Immature natural killer cell (primary cell): Measurements from ENCODE around the gene PLEKHA5. TPM values are rescaled to one million over a fixed set of nuclear protein-coding genes. Genes with fewer than 3 reads are reported as not detected.
"Not testable (repeated sequence)": the region's sequence is repeated elsewhere in the genome, so short reads cannot be mapped to it uniquely, and the experiment has no call there.

Experiments
- DNase-seq, 3 donors: peaks; one replicate each; pipeline ENCODE4 v3.0.0; 2022; ENCODE audit warnings: mixed read lengths in 1 of 3
- H3K27ac Mint-ChIP-seq, 6 donors: one replicate each; pipeline ENCODE4 v1.8.0; 2020; ENCODE audit warnings: mixed read lengths in 6 of 6, mild to moderate bottlenecking in 5 of 6, inconsistent platforms in 4 of 6, moderate library complexity in 3 of 6
- H3K27me3 Mint-ChIP-seq, 3 donors: one replicate each; pipeline ENCODE4 v1.8.0; 2020 to 2021; ENCODE audit warnings: low read depth in 3 of 3, mild to moderate bottlenecking in 3 of 3, mixed read lengths in 3 of 3, moderate library complexity in 3 of 3, inconsistent platforms in 1 of 3
- H3K36me3 Mint-ChIP-seq, 3 donors: one replicate each; pipeline ENCODE4 v1.8.0; 2020; ENCODE audit warnings: mixed read lengths in 3 of 3, inconsistent platforms in 2 of 3, mild to moderate bottlenecking in 2 of 3
- H3K4me1 Mint-ChIP-seq, 2 donors: one replicate each; pipeline ENCODE4 v1.8.0; 2020; ENCODE audit warnings: inconsistent platforms in 2 of 2, mild to moderate bottlenecking in 2 of 2, mixed read lengths in 2 of 2, moderate library complexity in 1 of 2
- H3K4me3 Mint-ChIP-seq, 5 donors: one replicate each; pipeline ENCODE4 v1.8.0; 2020; ENCODE audit warnings: mild to moderate bottlenecking in 5 of 5, mixed read lengths in 5 of 5, inconsistent platforms in 3 of 5, moderate library complexity in 3 of 5
- H3K9me3 Mint-ChIP-seq, 6 donors: one replicate each; pipeline ENCODE4 v1.8.0; 2020; ENCODE audit warnings: mild to moderate bottlenecking in 6 of 6, mixed read lengths in 6 of 6, inconsistent platforms in 4 of 6, moderate library complexity in 3 of 6
- polyA plus RNA-seq, 3 donors: library from polyadenylated mRNA; unstranded; fragments of 300-500 nt; fragmentation: Illumina TruSeq; gene quantifications; one replicate each; pipeline ENCODE4 v1.2.3, GENCODE V29; 2021

The PLEKHA5 gene
- polyA plus RNA-seq, 3 donors from 2014 or later: 1.6 to 4.0 (median 3.4) TPM

DNA sequence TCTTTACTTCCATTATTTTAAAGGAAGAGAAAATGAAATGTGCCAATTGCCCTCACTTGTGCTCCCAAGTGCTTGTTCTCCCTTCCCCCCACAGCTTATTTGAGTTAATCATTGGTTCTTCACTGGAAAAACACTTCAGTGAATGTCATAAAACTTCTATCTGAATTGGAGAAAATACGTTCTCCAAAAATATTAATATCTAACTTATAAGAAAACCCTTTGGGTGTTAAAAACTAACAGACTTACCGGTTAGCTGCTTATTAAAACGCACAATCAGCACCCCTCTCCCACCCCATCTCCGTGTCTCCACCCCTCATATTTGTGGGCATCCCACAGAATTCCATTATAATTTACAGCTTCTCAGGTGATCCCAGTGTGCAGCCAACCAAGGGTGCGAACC, 31.7 kb downstream of the PLEKHA5 start:
- Mint-ChIP-seq H3K4me3 (no peak overlapping the region), H3K27me3 (peaks cover 0 to 2% (median 0%) of the 10 kb centered on the region in 3 donors), H3K36me3 (peaks cover 0 to 5% (median 4%) of the 10 kb centered on the region in 3 donors), H3K27ac (no peak overlapping the region), H3K9me3 (no peaks in the 10 kb centered on the region), H3K4me1 (peaks cover 0 to 4% of the 10 kb centered on the region in 2 donors)
- no peak for DNase-seq

DNA sequence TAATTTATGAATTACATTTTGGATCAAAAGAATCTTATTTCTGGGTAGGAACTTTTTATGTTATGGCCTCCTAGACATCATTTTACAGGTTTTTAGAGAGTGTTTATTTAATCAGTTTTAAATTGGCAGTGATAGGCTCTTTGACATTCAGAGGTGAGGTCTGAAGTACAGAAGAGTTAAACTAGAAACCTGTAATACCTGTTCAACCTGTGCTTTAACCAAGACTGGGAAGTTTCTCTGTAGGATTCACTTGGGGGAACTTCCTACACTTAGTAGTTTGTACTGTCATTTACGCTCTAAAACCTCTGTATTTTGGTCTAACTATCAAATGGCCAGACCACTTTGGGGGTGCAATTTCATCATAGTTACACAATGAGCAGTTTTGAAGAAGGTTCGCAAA, 35.9 kb downstream of the PLEKHA5 start:
- Mint-ChIP-seq H3K4me3 (no peak overlapping the region), H3K36me3 (peaks cover 0 to 5% (median 4%) of the 10 kb centered on the region in 3 donors), H3K9me3 (no peaks in the 10 kb centered on the region), H3K27ac (no peak overlapping the region), H3K27me3 (peaks cover 0 to 2% (median 0%) of the 10 kb centered on the region in 3 donors), H3K4me1 (peaks cover 0 to 4% of the 10 kb centered on the region in 2 donors)
- DNase-seq: no peak

DNA sequence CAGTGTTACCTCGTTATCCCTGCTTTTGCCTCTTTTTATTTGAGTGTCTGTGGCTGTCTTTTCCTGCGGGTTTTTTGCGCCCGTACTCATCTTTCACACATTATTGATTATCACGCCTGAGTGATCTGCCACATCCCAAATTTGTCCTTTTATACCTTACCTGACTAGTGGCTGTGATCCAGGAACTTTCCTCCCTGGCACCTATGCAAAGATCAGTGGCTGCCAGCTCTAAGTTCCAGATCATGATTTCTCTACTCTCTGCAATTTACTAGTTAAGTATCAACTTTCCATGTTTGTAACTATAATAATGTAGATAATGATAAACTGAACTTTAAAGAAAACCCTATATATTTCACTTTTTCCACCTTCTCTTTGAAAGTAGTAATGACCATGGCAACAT, 36.9 kb downstream of the PLEKHA5 start:
- Mint-ChIP-seq H3K36me3 (peaks cover 0 to 5% (median 4%) of the 10 kb centered on the region in 3 donors), H3K27me3 (peaks cover 0 to 4% (median 0%) of the 10 kb centered on the region in 3 donors), H3K9me3 (no peaks in the 10 kb centered on the region), H3K4me1 (peaks cover 0 to 4% of the 10 kb centered on the region in 2 donors), H3K27ac (no peak overlapping the region), H3K4me3 (no peak overlapping the region)
- DNase-seq: no peak

DNA sequence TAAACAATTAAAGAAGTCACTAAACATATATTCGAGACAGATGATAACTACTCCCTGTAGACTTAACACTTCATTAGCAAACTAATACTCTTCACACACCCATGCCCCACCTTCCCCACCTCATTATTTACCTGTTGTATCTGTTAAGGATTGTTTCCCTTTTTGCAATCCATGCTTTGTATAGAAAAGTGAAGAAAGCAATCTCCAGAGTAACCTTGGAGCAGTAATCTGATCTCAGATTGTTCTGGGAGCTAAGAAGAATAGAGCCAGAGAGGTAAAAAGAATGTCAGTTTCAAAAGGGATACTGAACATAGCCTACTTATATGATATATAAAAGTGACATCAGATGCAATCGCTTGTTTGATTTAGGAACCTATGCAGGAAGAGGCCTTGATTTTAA, 37.4 kb downstream of the PLEKHA5 start:
- Mint-ChIP-seq H3K9me3 (no peaks in the 10 kb centered on the region), H3K27ac (no peak overlapping the region), H3K36me3 (peaks cover 0 to 5% (median 4%) of the 10 kb centered on the region in 3 donors), H3K4me1 (peaks cover 0 to 4% of the 10 kb centered on the region in 2 donors), H3K27me3 (peaks cover 0 to 4% (median 0%) of the 10 kb centered on the region in 3 donors), H3K4me3 (no peak overlapping the region)
- DNase-seq: no peak

DNA sequence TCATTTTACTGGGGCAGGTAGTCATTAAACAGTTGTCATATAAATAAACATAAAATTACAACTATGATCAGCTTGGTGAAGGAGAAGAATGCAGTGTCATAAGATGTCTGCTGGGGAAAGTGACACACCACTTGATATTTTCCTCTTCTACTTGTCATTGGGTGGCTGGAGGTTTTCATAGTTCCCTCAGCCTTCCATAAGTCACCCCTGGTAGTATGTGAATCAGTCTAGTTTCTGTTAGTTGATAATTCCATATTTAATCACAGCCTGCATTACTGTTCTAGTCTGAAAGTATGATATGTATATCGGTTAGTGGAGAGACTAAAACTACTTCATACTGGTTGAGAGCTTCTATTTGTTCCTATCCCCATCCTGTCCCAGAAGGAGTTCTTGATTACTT, 38.2 kb downstream of the PLEKHA5 start:
- Mint-ChIP-seq H3K4me3 (no peak overlapping the region), H3K27me3 (peaks cover 0 to 4% (median 0%) of the 10 kb centered on the region in 3 donors)

DNA sequence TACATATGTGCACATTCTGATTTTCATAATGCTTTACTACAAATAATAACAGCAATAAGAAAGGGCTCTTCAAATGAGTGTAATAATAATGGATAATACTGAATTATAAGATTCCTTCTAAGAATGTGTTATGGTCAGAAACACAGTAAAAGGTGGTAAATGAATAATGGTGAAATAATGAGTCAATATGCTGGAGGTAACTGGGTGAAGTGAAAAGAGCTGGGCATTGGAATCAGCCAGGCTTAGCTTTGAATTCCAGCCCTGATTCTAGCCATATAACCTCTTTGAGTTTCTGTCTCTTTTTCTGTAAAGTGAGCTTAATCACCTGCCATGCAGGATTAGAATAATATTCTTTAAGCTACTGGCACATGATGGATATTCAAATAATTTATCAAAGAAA, 39.1 kb downstream of the PLEKHA5 start:
- H3K4me3 Mint-ChIP-seq: no peak overlapping the region
- H3K27me3 Mint-ChIP-seq: peaks cover 0 to 4% (median 0%) of the 10 kb centered on the region in 3 donors
- peaks cover 0 to 4% (median under 1%) of the 10 kb centered on the region in 3 donors for H3K36me3 Mint-ChIP-seq
- no peaks in the 10 kb centered on the region for H3K9me3 Mint-ChIP-seq
- H3K27ac Mint-ChIP-seq: no peak overlapping the region
- peaks cover 0 to 2% of the 10 kb centered on the region in 2 donors for H3K4me1 Mint-ChIP-seq
- DNase-seq: no peak

More for the DNA sequence above, 38.2 kb downstream of the PLEKHA5 start:
- Mint-ChIP-seq H3K9me3 (no peaks in the 10 kb centered on the region), H3K36me3 (peaks cover 0 to 5% (median 4%) of the 10 kb centered on the region in 3 donors), H3K4me1 (peaks cover 0 to 4% of the 10 kb centered on the region in 2 donors), H3K27ac (no peak overlapping the region)
- DNase-seq: no peak

DNA sequence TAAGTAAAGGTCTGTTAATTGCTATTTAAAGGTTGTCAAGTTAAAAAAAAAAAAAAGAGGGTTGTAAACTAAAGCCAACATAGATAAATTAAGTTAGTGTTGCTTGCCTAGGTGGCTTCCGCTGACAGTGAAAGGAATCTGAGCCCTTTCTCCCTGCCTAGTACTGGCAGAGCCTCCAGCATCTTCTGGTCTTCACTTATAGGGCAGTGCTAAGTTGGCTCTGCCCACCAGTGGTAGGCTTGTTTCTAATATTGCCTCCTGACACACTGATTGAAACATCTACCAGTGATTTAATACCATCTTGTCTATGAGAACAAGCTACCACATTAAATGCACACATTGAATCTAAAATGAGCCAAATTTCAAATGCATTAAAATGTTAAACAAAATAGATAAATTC, 39.7 kb downstream of the PLEKHA5 start:
- H3K27ac Mint-ChIP-seq: no peak overlapping the region
- DNase-seq: no peak
- H3K36me3 Mint-ChIP-seq: peaks cover 0 to 4% (median 0%) of the 10 kb centered on the region in 3 donors
- no peak overlapping the region for H3K4me3 Mint-ChIP-seq
- no peaks in the 10 kb centered on the region for H3K9me3 Mint-ChIP-seq
- peaks cover 0 to 1% (median 0%) of the 10 kb centered on the region in 3 donors for H3K27me3 Mint-ChIP-seq
- H3K4me1 Mint-ChIP-seq: no peaks in the 10 kb centered on the region

DNA sequence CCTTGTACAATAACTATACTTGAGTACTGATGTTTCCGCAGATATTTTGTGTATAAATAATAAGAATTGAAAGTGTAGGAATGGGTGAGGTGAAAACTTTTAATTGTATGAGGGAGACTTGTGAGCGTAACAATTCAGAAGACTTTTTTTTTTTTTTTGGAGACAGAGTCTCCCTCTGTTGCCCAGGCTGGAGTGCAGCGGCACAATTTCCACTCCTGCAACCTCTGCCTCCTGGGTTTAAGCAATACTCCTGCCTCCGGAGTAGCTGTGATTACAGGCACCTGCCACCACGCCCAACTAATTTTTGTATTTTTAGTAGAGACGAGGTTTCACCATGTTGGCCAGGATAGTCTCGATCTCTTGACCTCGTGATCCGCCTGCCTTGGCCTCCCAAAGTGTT, 40.8 kb downstream of the PLEKHA5 start:
- H3K27ac Mint-ChIP-seq, H3K4me3 Mint-ChIP-seq, H3K27me3 Mint-ChIP-seq, DNase-seq, H3K36me3 Mint-ChIP-seq, H3K4me1 Mint-ChIP-seq, H3K9me3 Mint-ChIP-seq: not testable (repeated sequence)

DNA sequence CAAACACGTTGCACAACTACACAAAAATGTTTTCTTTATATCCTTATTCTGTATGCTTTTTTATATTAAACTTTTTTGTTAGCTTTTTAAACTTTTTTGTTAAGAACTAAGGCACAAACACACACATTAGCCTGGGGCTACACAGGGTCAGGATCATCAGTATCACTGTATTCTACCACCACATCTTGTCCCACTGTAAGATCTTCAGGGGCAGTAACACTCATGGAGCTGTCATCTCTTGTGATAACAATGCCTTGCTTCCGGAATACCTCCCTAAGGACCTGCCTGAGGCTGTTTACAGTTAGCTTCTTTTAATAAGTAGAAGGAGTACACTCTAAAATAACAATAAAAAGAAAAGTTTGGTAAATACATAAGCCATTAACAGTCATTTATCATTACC, 42.2 kb downstream of the PLEKHA5 start:
- Mint-ChIP-seq H3K27ac (no peak overlapping the region), H3K9me3 (no peaks in the 10 kb centered on the region), H3K4me3 (no peak overlapping the region), H3K4me1 (no peaks in the 10 kb centered on the region), H3K27me3 (peaks cover 0 to 1% (median 0%) of the 10 kb centered on the region in 3 donors), H3K36me3 (no peaks in the 10 kb centered on the region)
- no peak for DNase-seq

DNA sequence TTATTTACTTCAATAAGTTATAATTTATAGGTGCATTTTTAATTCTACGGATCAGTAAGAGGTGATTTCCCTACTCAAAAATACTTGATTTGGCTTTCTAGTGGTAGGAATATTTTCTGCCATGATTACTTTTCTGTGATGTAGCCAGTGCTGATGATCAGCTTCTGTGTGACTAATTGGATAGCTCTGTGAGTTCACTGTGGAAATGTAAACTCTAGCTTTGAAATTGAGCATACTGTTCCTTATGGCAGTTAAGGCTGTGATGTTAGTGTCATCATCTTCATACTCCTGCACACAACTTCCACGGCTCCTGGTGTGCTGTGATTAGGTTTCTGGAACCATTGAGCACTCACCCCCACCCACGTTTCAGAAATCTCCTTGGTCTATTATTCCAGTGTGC, 48.2 kb downstream of the PLEKHA5 start:
- no peak for DNase-seq
- Mint-ChIP-seq H3K9me3 (no peaks in the 10 kb centered on the region), H3K36me3 (no peaks in the 10 kb centered on the region), H3K4me1 (no peaks in the 10 kb centered on the region), H3K27me3 (peaks cover 0 to 3% (median 0%) of the 10 kb centered on the region in 3 donors), H3K27ac (no peak overlapping the region), H3K4me3 (no peak overlapping the region)

DNA sequence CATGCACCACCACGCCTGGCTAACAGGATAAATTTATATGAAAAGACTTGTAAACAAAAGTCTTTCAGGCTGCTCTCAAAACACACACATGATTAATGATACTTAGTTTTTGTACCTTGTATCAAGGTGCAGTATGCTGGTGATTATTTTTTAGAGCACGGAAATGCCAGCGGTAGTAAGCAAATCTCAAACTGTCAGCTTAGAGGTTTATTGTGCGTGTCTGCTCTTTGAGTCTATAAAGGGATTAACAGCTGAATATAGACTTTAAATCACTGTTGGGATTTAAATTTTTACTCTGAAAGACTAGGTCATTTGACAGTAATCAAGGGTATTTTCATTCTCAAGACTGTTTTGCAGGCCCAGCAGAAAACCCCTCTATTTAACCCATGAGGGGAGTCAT, 50.5 kb downstream of the PLEKHA5 start:
- Mint-ChIP-seq H3K27ac (no peak overlapping the region), H3K36me3 (no peaks in the 10 kb centered on the region), H3K4me3 (no peak overlapping the region), H3K9me3 (no peaks in the 10 kb centered on the region), H3K27me3 (peaks cover 0 to 3% (median 0%) of the 10 kb centered on the region in 3 donors), H3K4me1 (no peaks in the 10 kb centered on the region)
- DNase-seq: no peak

DNA sequence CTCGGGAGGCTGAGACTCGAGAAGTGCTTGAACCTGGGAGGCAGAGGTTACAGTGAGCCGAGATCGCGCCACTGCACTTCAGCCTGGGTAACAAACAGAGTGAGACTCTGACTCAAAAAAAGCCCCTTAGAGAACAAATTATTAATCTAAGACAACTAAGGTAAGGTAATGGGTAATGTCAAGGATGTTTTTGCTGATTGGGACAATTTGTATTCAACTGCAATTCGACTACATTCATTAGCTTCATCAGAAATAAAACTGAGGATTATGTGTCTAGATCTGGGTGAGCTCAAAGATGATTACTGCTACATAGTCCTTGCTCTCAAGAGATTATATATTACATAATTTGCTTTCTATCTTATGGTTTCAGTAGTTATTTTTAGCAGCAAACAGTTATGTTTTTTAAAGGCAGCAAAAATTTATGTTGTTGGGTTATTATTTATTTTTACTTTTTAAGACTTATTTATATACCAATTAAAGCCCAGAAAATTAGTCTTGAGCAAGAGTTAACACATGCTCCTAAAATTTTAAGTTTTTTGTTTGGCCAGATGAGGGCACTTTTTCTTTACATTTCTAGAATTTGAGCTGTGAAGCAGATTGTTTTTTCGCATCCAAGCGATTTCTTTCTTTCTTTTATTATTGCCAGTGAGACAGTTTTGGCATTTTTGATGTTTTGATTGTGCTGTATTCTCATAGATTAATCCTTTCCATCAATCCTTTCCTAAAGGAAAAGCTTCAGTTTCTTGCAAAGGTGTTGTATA, 52.3 kb downstream of the PLEKHA5 start:
- peaks cover 0 to 3% (median 2%) of the 10 kb centered on the region in 3 donors for H3K27me3 Mint-ChIP-seq
- H3K9me3 Mint-ChIP-seq: no peaks in the 10 kb centered on the region
- no peak overlapping the region for H3K27ac Mint-ChIP-seq

DNA sequence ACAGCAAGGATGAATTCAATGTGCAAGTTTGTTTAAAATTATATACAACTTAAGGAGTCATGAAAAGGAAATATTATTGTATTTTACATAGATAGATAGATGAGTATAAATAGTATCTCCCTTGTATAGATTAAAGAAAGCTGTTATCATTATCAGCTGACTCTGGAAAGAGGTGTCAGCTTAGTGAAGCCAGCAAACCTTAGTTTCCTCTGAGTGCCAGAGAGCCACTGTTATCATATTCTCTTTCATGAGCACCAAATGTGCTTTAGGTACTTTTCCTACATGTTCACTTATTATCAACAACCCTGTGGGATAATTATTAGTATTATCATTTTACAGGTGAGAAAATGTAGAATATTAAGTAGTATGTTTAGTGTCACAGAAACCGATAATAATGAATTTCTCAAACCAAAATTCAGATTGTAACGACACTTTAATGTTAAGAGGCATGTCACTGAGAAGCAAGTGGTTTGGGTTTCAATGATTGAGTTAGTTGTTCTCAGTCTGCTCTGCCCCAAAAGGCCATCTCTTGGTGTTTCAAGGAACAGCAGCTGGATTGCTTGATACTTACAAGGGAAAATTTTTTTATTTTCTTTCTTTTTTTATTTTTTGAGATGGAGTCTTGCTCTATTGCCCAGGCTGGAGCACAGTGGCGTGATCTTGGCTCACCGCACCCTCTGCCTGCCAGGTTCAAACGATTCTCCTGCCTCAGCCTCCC, 53.7 kb downstream of the PLEKHA5 start:
- Mint-ChIP-seq H3K27ac (no peak overlapping the region), H3K4me3 (no peak overlapping the region), H3K36me3 (no peaks in the 10 kb centered on the region), H3K9me3 (no peaks in the 10 kb centered on the region), H3K27me3 (peaks cover 0 to 3% (median 2%) of the 10 kb centered on the region in 3 donors), H3K4me1 (no peaks in the 10 kb centered on the region)
- no peak for DNase-seq

More for the DNA sequence above, 52.3 kb downstream of the PLEKHA5 start:
- Mint-ChIP-seq H3K4me1 (no peaks in the 10 kb centered on the region), H3K36me3 (no peaks in the 10 kb centered on the region), H3K4me3 (no peak overlapping the region)
- no peak for DNase-seq

DNA sequence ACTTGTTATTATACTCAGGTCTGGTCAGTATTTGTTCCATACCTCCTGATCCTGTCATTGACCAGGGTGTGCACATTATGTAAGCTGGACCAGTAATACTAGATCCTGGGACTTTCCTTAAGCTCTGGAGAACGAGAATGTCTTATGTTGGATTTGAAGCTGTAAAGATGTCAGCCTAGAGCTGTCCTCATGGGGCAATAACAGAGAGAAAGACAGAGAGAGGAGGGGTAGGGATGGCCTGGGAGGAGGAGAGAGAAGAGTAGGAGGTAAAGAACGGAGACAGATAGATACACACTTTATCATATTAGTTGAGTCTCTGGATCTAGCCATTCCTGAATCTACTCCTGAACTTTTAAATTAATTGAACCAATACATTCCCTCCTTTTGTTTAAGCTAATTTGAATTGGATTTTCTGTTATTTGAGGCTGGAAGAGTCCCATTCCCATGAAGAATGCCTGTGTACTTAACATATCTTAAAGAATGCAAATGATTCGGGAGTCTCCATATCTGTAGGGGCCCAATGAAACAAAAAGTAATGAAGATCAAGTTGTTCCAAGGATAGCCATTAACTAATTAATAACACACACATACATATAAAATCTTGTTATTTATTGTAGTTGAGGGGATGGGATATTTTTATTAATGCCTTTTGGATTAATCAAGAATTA, 55.9 kb downstream of the PLEKHA5 start:
- no peak for DNase-seq
- no peaks in the 10 kb centered on the region for H3K4me1 Mint-ChIP-seq
- peaks cover 0 to 2% (median 0%) of the 10 kb centered on the region in 3 donors for H3K27me3 Mint-ChIP-seq
- H3K4me3 Mint-ChIP-seq: no peak overlapping the region
- H3K36me3 Mint-ChIP-seq: no peaks in the 10 kb centered on the region
- H3K27ac Mint-ChIP-seq: no peak overlapping the region
- H3K9me3 Mint-ChIP-seq: no peaks in the 10 kb centered on the region
